A549 (cell line): ENCODE data around the gene AVPR1A. TPM values are rescaled to one million over a fixed set of nuclear protein-coding genes. Genes with fewer than 3 reads are reported as not detected.

Experiments
- ATAC-seq, 2 experiments: fragments of 200-7000 bp in 1 of 2; fragments of >200 bp in 1 of 2; cut with Nextera tagmentation in 1 of 2; cut with Tn5 transposase in 1 of 2; 3 replicates each; pipeline versions ENCODE4 v1.8.0 to v1.9.1; 2018 to 2020; ENCODE audit warnings: mild to moderate bottlenecking in 1 of 2, moderate library complexity in 1 of 2
- CTCF ChIA-PET: fragments of 300-600 bp; sonication (Branson Sonifier 250); formaldehyde crosslinking; extraction: SDS; loops from one replicate; lab custom pipeline; 2021; ENCODE audit warnings: antibody characterized with exemption, inconsistent platforms; lab: Yijun Ruan, JAX
- POLR2A ChIA-PET: fragments of 350-600 bp; formaldehyde crosslinking; extraction: SDS; loops from one replicate; lab custom pipeline; 2021; ENCODE audit warnings: antibody characterized with exemption, inconsistent platforms; lab: Yijun Ruan, JAX
- DNase-seq, 2 experiments: peaks; one replicate each; pipeline versions ENCODE4 v3.0.0 to v3.0.0-alpha.2; 2011 to 2016; ENCODE audit warnings: low read depth in 1 of 2, low spot score in 1 of 2
- FAIRE-seq: peaks from 2 replicates; lab custom pipeline; 2011; peaks lifted over from hg19 to GRCh38; lab: Jason Lieb, UNC
- H3K27ac ChIP-seq, 2 experiments: fragments of >200 bp; sonication (Bioruptor Twin); formaldehyde crosslinking; 3 replicates each; pipeline ENCODE4 v1.5.1; 2016 to 2017
- H3K4me1 ChIP-seq: fragments of >200 bp; sonication (Bioruptor Twin); formaldehyde crosslinking; 3 replicates; pipeline ENCODE4 v1.6.1; 2016
- H3K4me2 ChIP-seq: fragments of >200 bp; sonication (Bioruptor Twin); formaldehyde crosslinking; 3 replicates; pipeline ENCODE4 v1.6.1; 2016
- H3K4me3 ChIP-seq: fragments of >200 bp; sonication (Bioruptor Twin); formaldehyde crosslinking; 3 replicates; pipeline ENCODE4 v1.5.1; 2016
- H3K9me3 ChIP-seq: fragments of >200 bp; sonication (Bioruptor Twin); formaldehyde crosslinking; 3 replicates; pipeline ENCODE4 v1.6.1; 2016
- ATOH8 ChIP-seq: fragments of 250-450 bp; sonication (Bioruptor Pico); IDR thresholded peaks from 2 replicates; pipeline ENCODE4 v1.5.0; 2020; ENCODE audit warnings: low read depth, mild to moderate bottlenecking, moderate library complexity
- BCL3 ChIP-seq: fragments of >200 bp; sonication (Bioruptor Twin); formaldehyde crosslinking; IDR thresholded peaks from 3 replicates; pipeline ENCODE4 v1.6.1; 2016
- CBX2 ChIP-seq: fragments of 200-600 bp; sonication (generic); IDR thresholded peaks from 2 replicates; pipeline ENCODE4 v1.6.1; 2016; ENCODE audit warnings: low read depth, mild to moderate bottlenecking, borderline replicate concordance
- CBX8 ChIP-seq: fragments of 200-600 bp; sonication (generic); IDR thresholded peaks from 2 replicates; pipeline ENCODE4 v1.6.1; 2016
- CEBPB ChIP-seq, 2 experiments: fragments of >200 bp in 1 of 2; sonication (Bioruptor Twin) in 1 of 2; formaldehyde crosslinking in 1 of 2; IDR thresholded peaks; 2 replicates each; pipeline ENCODE4 v1.6.1; 2012 to 2016
- E2F6 ChIP-seq: IDR thresholded peaks from 2 replicates; pipeline ENCODE4 v1.6.1; 2012; ENCODE audit warnings: low read depth, borderline replicate concordance
- EHF ChIP-seq: fragments of 250-450 bp; sonication (Bioruptor Pico); IDR thresholded peaks from 2 replicates; pipeline ENCODE4 v1.5.0; 2020; ENCODE audit warnings: mild to moderate bottlenecking
- FOSB ChIP-seq: fragments of 250-450 bp; sonication (Bioruptor Pico); IDR thresholded peaks from 2 replicates; pipeline ENCODE4 v1.5.0; 2020; ENCODE audit warnings: mild to moderate bottlenecking, moderate library complexity
- FOSL2 ChIP-seq, 2 experiments: fragments of 450-650 bp in 1 of 2; fragments of >200 bp in 1 of 2; sonication (Bioruptor Twin) in 1 of 2; formaldehyde crosslinking; IDR thresholded peaks; 2 replicates each; pipeline versions ENCODE4 v1.5.0 to v1.6.1; 2016 to 2020; ENCODE audit warnings: mild to moderate bottlenecking in 1 of 2, moderate library complexity in 1 of 2
- FOXS1 ChIP-seq: fragments of 250-450 bp; sonication (Bioruptor Pico); IDR thresholded peaks from 2 replicates; pipeline ENCODE4 v1.5.0; 2020; ENCODE audit warnings: mild to moderate bottlenecking, moderate library complexity
- HDAC2 ChIP-seq: fragments of 200-600 bp; sonication (generic); IDR thresholded peaks from 2 replicates; pipeline ENCODE4 v1.6.1; 2016
- HEYL ChIP-seq: fragments of 250-450 bp; sonication (Bioruptor Pico); IDR thresholded peaks from 2 replicates; pipeline ENCODE4 v1.8.0; 2021; ENCODE audit warnings: mild to moderate bottlenecking, moderate library complexity
- HMGXB4 ChIP-seq: fragments of 250-450 bp; sonication (Bioruptor Pico); IDR thresholded peaks from 2 replicates; pipeline ENCODE4 v1.5.0; 2021; ENCODE audit warnings: mild to moderate bottlenecking, moderate library complexity, borderline replicate concordance
- JUN ChIP-seq, 2 experiments: fragments of >200 bp; sonication (Bioruptor Twin); formaldehyde crosslinking; IDR thresholded peaks; 2 replicates in 1 of 2; 3 replicates in 1 of 2; pipeline ENCODE4 v1.6.1; 2016 to 2017
- MAZ ChIP-seq: fragments of 150-350 bp; IDR thresholded peaks from 2 replicates; pipeline ENCODE4 v1.6.1; 2014; ENCODE audit warnings: antibody characterized with exemption, low read depth, low read length, borderline replicate concordance
- MYC ChIP-seq: IDR thresholded peaks from 2 replicates; pipeline ENCODE4 v1.6.1; 2012; ENCODE audit warnings: mild to moderate bottlenecking, inconsistent platforms, low read length, improper control_type of control experiment, borderline replicate concordance
- NPAS2 ChIP-seq: fragments of 250-450 bp; sonication (Bioruptor Pico); IDR thresholded peaks from 2 replicates; pipeline ENCODE4 v1.8.0; 2022; ENCODE audit warnings: mild to moderate bottlenecking, moderate library complexity, borderline replicate concordance
- NR3C1 ChIP-seq: fragments of >200 bp; sonication (Bioruptor Twin); formaldehyde crosslinking; IDR thresholded peaks from 3 replicates; pipeline ENCODE4 v1.6.1; 2017
- RCOR1 ChIP-seq: fragments of 150-350 bp; IDR thresholded peaks from 2 replicates; pipeline ENCODE4 v1.6.1; 2014; ENCODE audit warnings: antibody characterized with exemption, low read length, low read depth
- REST ChIP-seq: fragments of 200-600 bp; sonication (generic); IDR thresholded peaks from 2 replicates; pipeline ENCODE4 v1.6.1; 2016; ENCODE audit warnings: antibody characterized with exemption, mild to moderate bottlenecking, moderate library complexity
- RNF2 ChIP-seq: fragments of 200-600 bp; sonication (generic); IDR thresholded peaks from 2 replicates; pipeline ENCODE4 v1.6.1; 2016; ENCODE audit warnings: low read depth, mild to moderate bottlenecking, antibody characterized with exemption, moderate library complexity, borderline replicate concordance
- ZNF302 ChIP-seq: fragments of 250-450 bp; sonication (Bioruptor Pico); IDR thresholded peaks from 2 replicates; pipeline ENCODE4 v1.9.0; 2021; ENCODE audit warnings: inconsistent platforms, mild to moderate bottlenecking, moderate library complexity
- ZSCAN20 ChIP-seq: fragments of 250-450 bp; sonication (Bioruptor Pico); IDR thresholded peaks from 2 replicates; pipeline ENCODE4 v1.8.0; 2022; ENCODE audit warnings: mild to moderate bottlenecking, moderate library complexity
- WGBS: methylation state at CpG from one replicate; pipeline ENCODE4 v1.1.6; 2017; ENCODE audit errors: missing lambda C conversion rate; 5-methylcytosine and 5-hydroxymethylcytosine counted together
- polyA plus RNA-seq, 4 experiments: library from polyadenylated mRNA; depleted of rRNA in 3 of 4; stranded (reverse); fragments of >200 nt; fragmentation: RNase III in 1 of 4; extraction: RNeasy Plus Mini Kit Qiagen cat#74134 plus additional on column Dnase treatment in 1 of 4; gene quantifications; 2 replicates in 3 of 4; 3 replicates in 1 of 4; pipeline ENCODE4 v1.2.3, GENCODE V29; 2011 to 2017
- TF ChIP-seq, protein P1 (sequence below): IDR thresholded peaks from 2 replicates; pipeline ENCODE4 v1.6.1; 2012

Gene AVPR1A
- polyA plus RNA-seq, 2 of the 4 experiments (the other 2 are of a cell fraction), result 0.01 TPM; not detected in 1

DNA sequence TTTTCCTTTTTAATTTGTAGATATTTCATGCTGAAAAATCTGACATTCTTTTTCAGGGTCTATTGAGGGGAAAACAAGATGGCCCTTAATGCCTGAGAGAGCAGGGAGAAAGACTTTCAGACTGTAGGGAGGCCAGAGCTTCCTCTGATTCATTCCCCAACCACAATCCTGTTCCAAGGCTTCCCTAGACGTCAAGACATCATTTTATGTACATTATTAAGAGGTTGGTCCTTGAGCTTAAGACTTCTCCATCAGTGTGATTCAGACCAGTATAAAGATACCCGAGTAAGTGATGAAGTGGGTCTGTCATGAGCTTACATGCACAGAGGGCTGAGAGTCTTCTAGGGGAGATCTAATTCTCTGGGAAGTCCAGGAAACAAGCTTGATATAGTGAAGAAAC lies 57.3 kb downstream of the AVPR1A start:
- Histone ChIP-seq H3K9me3 (no peaks in the 10 kb centered on the region), H3K27ac (no peak overlapping the region), H3K4me1 (no peaks in the 10 kb centered on the region), H3K4me2 (no peak overlapping the region), H3K4me3 (no peak overlapping the region)
- FAIRE-seq, result no peak
- POLR2A ChIA-PET, result no interaction called here
- WGBS, result 0% methylated on average over 2 of the region's 2 CpGs
- ATAC-seq, result no peak
- CTCF ChIA-PET, result interaction anchor here (0.7 to 1.4 kb wide), 5 partner anchors 9 to 681 kb away, joined by 3 to 5 read pairs (median 3); no protein-coding TSS in a partner anchor
- no peak for DNase-seq
- TF ChIP-seq MYC (no peak), HEYL (no peak), RCOR1 (no peak), E2F6 (no peak), CBX8 (no peak), HDAC2 (no peak), RNF2 (no peak), HMGXB4 (CRISPR knock-in tag) (no peak), BCL3 (no peak), NPAS2 (CRISPR knock-in tag) (no peak), ZNF302 (CRISPR knock-in tag) (no peak), ZSCAN20 (CRISPR knock-in tag) (no peak), MAZ (no peak), FOXS1 (CRISPR knock-in tag) (no peak), CBX2 (no peak), REST (no peak), NR3C1 (no peak)

DNA sequence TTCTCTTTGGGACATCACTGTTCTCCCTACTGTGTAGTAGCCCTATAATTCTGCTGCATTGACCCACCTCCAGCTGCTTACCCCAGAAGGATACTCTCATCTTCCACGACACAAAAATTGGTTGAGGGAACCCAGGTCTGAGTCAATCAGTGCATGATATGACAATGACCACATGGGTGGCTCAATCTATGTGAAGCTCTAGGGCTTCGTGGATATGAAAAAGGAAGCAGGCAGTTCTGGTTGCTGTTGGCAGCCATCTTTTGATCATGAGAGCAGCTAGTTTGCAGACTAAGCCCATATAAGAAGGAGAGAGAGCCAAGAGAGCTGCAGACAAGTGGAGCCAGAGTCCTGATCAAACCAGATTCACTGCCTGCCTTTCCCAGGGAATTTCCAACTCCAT lies 57.9 kb downstream of the AVPR1A start:
- ChIA-PET CTCF (interaction anchor here (0.7 to 1.5 kb wide), 3 partner anchors 24 to 680 kb away, joined by 3 to 4 read pairs (median 3); no protein-coding TSS in a partner anchor), POLR2A (no interaction called here)
- no peak overlapping the region for H3K4me3 ChIP-seq
- no peak for DNase-seq
- H3K9me3 ChIP-seq, result no peaks in the 10 kb centered on the region
- H3K4me1 ChIP-seq, result no peaks in the 10 kb centered on the region
- H3K4me2 ChIP-seq, result no peak overlapping the region
- no peak overlapping the region for H3K27ac ChIP-seq
- no peak for FAIRE-seq
- no peak for ATAC-seq
- WGBS, result 9% methylated on average over 2 of the region's 2 CpGs
- TF ChIP-seq REST, result no peak
- TF ChIP-seq HEYL, result no peak
- TF ChIP-seq JUN (IDR thresholded peaks at IDR 0.05), result no peak
- no peak for TF ChIP-seq FOSL2 (IDR thresholded peaks at IDR 0.05)
- TF ChIP-seq FOSL2 (CRISPR knock-in tag; IDR thresholded peaks at IDR 0.05), result no peak
- TF ChIP-seq CEBPB (IDR thresholded peaks at IDR 0.05), result no peak
- TF ChIP-seq FOSB (CRISPR knock-in tag), result no peak
- TF ChIP-seq, protein P1, sequence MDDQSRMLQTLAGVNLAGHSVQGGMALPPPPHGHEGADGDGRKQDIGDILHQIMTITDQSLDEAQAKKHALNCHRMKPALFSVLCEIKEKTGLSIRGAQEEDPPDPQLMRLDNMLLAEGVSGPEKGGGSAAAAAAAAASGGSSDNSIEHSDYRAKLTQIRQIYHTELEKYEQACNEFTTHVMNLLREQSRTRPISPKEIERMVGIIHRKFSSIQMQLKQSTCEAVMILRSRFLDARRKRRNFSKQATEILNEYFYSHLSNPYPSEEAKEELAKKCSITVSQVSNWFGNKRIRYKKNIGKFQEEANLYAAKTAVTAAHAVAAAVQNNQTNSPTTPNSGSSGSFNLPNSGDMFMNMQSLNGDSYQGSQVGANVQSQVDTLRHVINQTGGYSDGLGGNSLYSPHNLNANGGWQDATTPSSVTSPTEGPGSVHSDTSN, result no peak
- TF ChIP-seq ATOH8 (CRISPR knock-in tag), result no peak
- TF ChIP-seq NPAS2 (CRISPR knock-in tag), result no peak
- TF ChIP-seq EHF (CRISPR knock-in tag), result no peak
